ENCODE results near the gene COTL1.

Gene COTL1

DNA sequence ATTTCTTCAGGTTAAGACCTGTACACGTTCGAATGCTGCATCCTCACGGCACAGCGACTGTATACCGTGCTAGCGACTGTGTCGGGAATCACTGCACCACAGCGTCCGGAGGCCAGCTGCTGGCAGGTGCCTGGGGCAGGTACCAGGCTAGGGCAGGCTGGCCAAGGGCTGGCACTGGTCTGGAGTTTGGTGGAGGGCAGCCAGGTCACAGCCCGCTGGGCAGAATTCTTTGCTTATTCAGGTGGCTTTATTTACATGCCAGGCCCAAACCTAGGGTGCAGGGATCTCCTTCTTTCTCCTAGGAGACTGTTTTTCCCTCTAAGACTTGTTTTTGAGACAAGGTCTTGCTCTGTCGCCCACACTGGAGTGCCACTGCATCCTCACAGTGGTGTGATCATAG is 37.9 kb downstream of the COTL1 start:
- DNase-seq (ENCODE audit: extremely low spot score, insufficient read length, low read depth) (no peak), FAIRE-seq (no peak)

GRCh38 chr16:84578538-84579126 is 39.2 kb downstream of the COTL1 start:
- FAIRE-seq: no peak
- no peak for DNase-seq (ENCODE audit: extremely low spot score, insufficient read length, low read depth)

GRCh38 chr16:84577034-84577803 is 40.7 kb downstream of the COTL1 start:
- FAIRE-seq: peak; percentile 57
- DNase-seq (ENCODE audit: extremely low spot score, insufficient read length, low read depth): no peak

GRCh38 chr16:84575914-84576313 is 42.0 kb downstream of the COTL1 start:
- FAIRE-seq: no peak
- DNase-seq (ENCODE audit: extremely low spot score, insufficient read length, low read depth): no peak

DNA sequence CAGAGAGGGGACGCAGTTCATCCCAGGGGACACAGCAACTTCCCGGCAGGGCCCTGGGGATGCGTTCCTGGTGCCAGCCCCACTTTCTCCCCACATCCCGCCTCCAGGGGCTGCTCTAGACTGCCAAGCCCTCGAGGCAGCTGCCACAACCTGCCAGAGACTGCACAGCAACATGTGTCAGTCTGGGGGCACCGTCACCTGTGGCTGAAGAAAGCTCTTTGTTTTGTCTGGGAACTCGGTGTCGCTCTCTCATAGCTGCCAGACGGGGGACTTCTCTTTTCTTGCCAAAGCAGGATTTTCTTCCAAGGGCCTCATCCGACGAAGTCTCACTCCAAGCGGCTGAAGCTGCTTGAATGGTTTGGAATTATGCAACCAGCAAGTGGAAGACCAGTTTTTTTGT is 43.7 kb downstream of the COTL1 start:
- FAIRE-seq (no peak), DNase-seq (ENCODE audit: extremely low spot score, insufficient read length, low read depth) (no peak)

DNA sequence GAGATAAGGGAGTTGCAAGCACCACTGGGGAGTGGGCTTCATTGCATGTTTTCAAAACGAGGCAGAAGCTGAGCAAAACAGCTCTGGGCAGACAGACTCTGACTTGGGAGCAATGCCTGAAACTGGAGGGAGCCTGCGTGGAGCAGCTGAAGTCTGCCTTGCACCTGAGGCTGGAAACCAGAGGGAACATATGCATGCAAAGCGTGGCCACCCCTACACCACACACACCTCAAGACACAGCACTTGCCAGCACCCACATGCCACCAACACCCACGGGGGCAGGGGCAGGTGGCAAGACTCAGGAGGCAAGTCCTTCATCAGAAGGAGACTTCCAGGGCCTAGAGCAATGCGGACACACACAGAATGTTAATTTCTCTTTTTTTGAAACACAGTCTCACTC is 45.8 kb downstream of the COTL1 start:
- DNase-seq (ENCODE audit: extremely low spot score, insufficient read length, low read depth) (no peak), FAIRE-seq (no peak)

DNA sequence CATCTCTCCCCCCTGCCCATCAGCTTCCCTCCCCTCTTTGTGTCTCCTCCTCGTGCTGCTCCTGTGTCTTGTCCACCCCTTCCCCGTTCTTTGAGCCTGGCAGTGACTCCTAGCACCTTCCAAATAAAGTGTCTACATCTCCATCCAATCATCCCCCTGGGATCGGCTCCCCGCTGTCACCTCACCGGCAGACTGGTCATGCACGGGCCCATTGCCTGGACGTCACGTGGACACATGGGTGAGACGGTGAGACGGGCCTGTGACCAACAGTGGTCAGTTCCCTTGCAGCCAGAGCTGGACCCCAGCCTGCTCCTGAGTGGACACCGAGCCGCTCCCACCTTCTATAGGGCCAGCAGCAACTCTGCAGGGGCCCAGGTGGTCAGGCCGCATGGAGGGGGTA is 46.4 kb downstream of the COTL1 start:
- no peak for DNase-seq (ENCODE audit: extremely low spot score, insufficient read length, low read depth)
- no peak for FAIRE-seq

GRCh38 chr16:84570739-84571403 is 47.0 kb downstream of the COTL1 start:
- no peak for FAIRE-seq

DNA sequence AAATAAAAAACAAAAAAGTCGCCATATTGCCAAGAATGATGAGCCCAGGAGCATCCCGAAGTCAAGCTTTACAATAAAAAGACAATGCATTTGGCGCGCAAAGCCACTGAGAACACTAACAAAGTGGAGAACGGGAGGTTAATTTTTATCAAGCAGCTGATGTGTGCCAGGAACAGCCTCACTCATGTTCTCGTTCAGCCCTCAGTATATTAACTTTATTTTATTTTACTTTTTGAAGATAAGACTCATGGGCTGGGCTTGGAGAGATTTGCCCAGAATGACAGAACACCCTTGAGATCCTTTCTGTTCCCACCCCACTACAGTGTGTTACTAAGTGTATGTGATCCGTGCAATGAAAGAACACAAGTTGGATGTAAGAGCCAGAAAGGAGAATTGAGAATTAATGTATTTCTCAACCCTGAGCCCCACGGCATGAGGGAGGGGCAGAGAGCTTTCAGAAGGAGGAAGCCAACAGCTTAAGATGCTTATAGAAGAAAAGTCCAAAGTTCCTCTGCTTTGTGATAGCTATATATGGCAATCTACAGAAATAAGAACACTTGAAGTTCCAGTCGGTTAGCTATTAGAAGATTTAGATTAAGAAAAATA is 48.4 kb downstream of the COTL1 start:
- DNase-seq (ENCODE audit: extremely low spot score, insufficient read length, low read depth) (no peak), FAIRE-seq (peak; percentile 44)

More at GRCh38 chr16:84570739-84571403, 47.0 kb downstream of the COTL1 start:
- no peak for DNase-seq (ENCODE audit: extremely low spot score, insufficient read length, low read depth)

DNA sequence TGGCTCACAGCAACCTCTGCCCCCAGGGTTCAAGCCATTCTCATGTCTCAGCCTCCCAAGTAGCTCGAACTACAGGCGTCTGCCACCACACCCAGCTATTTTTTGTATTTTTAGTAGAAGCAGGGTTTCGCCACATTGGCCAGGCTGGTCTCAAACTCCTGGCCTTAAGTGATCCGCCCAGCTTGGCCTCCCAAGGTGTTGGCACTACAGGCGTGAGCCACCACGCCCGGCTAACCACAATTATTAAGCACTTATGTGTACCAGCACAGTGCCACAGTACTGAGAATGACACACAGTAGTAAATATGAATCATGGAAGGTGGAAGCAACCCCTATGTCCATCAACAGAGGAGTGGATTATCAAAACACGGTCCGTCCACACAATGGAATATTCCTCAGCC is 49.8 kb downstream of the COTL1 start:
- FAIRE-seq (no peak), DNase-seq (ENCODE audit: extremely low spot score, insufficient read length, low read depth) (no peak)

DNA sequence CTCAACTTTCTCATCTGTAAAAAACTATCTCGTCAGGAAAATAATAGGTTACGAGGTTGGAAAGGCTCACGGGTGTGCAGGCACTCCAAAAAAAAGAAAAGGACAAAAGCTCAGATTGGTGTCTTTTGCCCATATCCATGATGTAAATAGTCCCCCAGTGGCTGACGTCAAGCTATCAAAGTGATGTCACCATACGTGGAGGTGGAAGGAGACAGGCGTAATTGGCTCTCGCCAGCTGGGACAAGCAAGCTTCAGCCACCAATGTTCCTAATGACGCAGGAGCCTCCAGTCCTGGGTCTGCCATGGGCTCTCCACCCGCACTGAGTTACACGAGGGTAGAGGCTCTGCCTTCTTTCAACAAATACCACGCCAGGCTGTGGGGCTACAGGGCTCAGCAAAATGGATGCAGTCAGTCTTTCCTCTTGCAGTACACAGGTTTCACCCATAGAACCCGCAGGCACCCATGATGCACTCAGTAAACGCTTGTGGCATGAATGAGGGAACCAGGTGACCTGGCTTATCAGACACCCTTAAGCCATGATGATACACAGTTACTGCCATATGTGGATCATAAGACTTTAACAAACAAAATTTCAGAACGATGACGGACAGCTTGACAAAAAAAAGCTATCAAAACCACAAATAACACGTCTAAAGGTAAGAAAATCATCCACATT is 50.5 kb downstream of the COTL1 start:
- no peak for FAIRE-seq
- no peak for DNase-seq (ENCODE audit: extremely low spot score, insufficient read length, low read depth)

DNA sequence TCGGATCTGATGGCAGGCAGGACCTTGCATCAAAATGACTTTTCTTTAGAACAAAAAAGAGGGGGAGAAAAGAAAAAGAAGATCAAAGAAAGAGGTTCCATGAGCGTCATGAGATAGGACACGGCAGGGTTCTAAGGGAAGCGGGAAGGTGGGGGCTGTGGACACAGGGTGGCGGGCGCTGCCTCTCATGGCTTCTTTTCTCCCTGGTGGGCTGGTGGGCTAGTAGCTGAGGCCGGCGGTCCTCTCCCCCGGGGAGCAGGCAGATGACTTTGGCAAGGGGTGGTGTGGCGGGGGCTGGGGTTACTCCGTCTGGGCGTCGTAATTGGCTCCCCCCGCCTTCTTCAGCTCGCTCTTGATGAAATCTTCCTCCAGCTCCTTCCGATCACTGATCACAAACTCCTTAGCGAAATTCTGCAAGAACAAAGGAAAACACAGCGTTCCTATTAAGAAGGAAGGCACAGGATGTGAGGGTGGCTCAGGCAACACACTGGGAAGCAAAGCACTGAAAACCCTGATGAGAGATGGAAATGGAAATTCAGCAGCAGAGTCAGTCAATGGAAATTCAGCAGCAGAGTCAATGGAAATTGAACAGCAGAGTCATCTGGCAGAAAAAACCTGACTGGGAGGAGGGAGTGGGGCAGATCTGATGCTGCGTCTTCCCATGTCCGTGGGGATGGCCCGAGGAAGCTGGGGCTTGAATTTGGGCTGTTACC is 51.2 kb downstream of the COTL1 start:
- FAIRE-seq (no peak), DNase-seq (ENCODE audit: extremely low spot score, insufficient read length, low read depth) (no peak)

DNA sequence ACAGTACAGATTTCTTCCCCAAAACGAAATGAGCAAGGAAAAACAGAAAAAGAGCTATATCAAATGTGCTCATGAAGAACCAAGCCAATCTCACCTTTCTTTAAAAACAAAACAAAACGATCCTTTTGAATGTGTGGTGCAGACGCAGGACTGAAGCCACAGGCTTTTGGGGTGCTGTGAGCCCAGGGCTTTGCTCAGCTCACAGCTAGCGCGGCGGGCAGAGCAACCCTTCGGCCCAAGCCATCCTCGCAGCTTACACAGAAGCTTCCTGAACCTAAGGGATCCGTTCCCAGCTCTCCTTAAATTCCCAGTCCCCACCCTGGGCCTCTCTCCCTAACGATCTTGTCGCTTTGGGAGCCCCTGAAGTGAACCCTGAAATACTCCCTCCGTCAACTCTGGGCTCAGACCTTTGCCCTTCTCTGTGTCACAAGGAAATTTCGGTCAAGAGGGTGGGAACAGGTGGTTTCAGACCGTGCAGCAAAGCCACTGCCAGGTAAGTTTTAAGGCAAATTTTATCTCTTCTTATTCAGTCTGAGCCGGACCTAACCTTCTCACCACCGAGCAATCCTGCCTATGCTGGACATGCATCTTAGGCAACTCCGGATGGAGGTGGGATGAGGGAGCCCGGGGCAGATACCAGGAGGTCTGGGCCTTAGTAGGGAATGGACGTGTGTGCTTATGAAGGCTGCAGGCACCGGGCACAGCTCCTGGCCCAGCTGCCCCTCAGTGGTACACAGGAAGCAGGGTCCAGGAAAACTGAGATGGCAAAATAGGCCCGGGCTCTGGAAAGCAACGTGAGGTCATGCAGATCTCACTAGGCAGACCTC is 52.0 kb downstream of the COTL1 start:
- DNase-seq (ENCODE audit: extremely low spot score, insufficient read length, low read depth) (no peak), FAIRE-seq (no peak)

GRCh38 chr16:84563786-84564420 is 54.0 kb downstream of the COTL1 start:
- DNase-seq (ENCODE audit: extremely low spot score, insufficient read length, low read depth) (no peak), FAIRE-seq (no peak)

DNA sequence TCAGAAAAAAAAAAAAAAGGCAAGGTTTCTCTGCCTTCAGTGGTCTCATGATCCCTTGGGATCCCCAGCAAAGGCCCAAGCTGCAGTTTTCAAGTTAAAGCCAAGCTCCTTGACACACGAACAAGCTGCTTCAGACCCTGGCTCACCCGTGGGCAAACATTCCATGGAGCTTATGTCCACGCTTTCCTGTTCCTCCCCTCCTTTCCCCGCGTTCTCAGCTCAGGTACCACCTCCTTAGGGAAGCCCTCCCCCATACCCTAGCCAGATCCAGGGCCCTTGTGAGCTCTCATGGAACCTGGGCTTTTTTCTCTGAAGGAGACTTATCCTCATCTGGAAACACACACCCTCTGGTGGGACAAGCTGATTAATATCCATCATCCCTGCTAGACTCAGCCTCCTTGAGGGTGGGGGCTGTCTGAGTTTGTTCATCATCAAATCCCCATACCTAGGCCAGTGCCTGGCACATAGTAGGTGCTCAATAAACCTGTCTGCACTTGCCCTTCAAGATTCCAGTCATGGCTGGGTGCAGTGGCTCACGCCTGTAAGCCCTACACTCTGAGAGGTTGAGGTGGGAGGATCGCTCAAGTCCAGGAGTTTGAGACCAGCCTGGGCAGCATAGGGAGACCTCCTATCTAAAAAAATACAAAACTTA is 54.7 kb downstream of the COTL1 start:
- DNase-seq (ENCODE audit: extremely low spot score, insufficient read length, low read depth) (no peak), FAIRE-seq (no peak)

GRCh38 chr16:84562174-84562815 is 55.6 kb downstream of the COTL1 start:
- FAIRE-seq: peak; percentile 35

GRCh38 chr16:84561291-84561690 is 56.6 kb downstream of the COTL1 start:
- no peak for DNase-seq (ENCODE audit: extremely low spot score, insufficient read length, low read depth)
- FAIRE-seq: no peak

More at GRCh38 chr16:84562174-84562815, 55.6 kb downstream of the COTL1 start:
- DNase-seq (ENCODE audit: extremely low spot score, insufficient read length, low read depth): no peak
